Coronary artery (tissue), 2 donors: Measurements from ENCODE around the gene ILK.

Source experiments
- DNase-seq: peaks from one replicate; pipeline ENCODE4 v3.0.0-alpha.2; 2017; ENCODE audit warnings: low spot score
- H3K27ac ChIP-seq, 2 donors: fragments of 200-600 bp; sonication (generic); one replicate each; pipeline ENCODE4 v1.5.1; 2016 to 2019
- H3K4me3 ChIP-seq: fragments of 200-600 bp; sonication (generic); 2 replicates; pipeline ENCODE4 v1.5.1; 2016; ENCODE audit warnings: mild to moderate bottlenecking, moderate library complexity
- TF ChIP-seq, protein P1 (sequence below): fragments of 200-600 bp; sonication (generic); IDR thresholded peaks from one replicate; pipeline ENCODE4 v1.5.1; 2019; ENCODE audit warnings: antibody characterized with exemption

The ILK gene

DNA sequence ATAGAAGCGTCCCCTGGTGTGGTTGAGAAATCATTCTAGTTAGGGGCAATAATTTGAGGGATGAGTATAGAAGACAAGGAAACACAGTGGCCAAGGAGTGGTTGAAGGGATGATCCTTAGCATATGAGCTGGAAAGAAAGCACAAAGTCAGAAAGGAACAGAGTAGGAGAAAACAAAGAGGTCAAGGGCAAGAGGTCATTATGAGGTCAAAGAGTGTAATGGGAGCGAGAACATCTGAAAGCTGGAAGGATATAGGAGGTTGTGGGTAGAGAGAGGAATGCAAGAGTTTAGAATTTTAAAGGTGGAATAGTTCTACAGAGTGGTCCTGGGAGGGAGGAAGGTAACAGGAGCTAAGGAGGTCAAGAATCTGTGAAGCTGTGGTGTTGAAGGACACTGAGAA is 50.1 kb downstream of the ILK start:
- no peak for DNase-seq
- H3K27ac ChIP-seq: no peak overlapping the region
- no peak overlapping the region for H3K4me3 ChIP-seq
- TF ChIP-seq, protein P1, sequence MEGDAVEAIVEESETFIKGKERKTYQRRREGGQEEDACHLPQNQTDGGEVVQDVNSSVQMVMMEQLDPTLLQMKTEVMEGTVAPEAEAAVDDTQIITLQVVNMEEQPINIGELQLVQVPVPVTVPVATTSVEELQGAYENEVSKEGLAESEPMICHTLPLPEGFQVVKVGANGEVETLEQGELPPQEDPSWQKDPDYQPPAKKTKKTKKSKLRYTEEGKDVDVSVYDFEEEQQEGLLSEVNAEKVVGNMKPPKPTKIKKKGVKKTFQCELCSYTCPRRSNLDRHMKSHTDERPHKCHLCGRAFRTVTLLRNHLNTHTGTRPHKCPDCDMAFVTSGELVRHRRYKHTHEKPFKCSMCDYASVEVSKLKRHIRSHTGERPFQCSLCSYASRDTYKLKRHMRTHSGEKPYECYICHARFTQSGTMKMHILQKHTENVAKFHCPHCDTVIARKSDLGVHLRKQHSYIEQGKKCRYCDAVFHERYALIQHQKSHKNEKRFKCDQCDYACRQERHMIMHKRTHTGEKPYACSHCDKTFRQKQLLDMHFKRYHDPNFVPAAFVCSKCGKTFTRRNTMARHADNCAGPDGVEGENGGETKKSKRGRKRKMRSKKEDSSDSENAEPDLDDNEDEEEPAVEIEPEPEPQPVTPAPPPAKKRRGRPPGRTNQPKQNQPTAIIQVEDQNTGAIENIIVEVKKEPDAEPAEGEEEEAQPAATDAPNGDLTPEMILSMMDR: no peak

DNA sequence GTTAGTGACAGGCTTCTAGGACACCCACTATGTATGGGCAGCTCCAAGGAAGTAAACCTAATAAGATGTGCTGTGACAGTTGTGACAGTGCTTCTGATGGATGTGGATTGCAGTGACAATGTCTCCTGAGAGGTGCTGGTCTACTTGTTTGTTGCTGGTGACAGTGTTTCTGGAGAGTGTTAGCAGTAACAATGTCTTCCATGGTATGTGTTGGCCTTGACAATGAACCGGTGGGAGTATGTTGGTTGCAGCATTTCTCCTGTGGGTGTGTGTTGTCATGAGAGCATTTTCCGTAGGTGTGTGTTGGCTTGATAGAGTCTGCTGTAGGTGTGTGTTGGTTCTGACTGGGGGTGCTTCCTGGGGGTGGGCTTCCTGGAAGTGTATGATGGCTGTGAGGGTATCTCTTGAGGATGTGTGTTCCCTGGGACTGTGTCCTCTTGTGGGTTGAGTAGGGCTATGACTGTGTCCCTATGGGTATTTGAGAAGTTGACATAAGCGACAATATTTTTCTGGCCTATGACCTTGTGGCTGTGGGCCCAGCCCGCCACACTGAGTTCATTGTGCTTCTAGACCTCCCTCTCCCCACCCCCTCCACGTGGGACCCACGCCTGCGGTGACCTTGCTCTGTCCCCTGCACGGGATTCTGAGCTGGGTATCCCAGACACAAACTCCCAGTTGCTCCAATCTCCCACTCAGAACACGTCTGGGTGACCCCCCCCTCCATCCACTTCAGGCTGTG is 50.9 kb downstream of the ILK start:
- Histone ChIP-seq H3K27ac (peak overlapping the region; percentile 67 to 82), H3K4me3 (peak overlapping the region; percentile 77)
- DNase-seq: no peak
- TF ChIP-seq, protein P1: no peak

DNA sequence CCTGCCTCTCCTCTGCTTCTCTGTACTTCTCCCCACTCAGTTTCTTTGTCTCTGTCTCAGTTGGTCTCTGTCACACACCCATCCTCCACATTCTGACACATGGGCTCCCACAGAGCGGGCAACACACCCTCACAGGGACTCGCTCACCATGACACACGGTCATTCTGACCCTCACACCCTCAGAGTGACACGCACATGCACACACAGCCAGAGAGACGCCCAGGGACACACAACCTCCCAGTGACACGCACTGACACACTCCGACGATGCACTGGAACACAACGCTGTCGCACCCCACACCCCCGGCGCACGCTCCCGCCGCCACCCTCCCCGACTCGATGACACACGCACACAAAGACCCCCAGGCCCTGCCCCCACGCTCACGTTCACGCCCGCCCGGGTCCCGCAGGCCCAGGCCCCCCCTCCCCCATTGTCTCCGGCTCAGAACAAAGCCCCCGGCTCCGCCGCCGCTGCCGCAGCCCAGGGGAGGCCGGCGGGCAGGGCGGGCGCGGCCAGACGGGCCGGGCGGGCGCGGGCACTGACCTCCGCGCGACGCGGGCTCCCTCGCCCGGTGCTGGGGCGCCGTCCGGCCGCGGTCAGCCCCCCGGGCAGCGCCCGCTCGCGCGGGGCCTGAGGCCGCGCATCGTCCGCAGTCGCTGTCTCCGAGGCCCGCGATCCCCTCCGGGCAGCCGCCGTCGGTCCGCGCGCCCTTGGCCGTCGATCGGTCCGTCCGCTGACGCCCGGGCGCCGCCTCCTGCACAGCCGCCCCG is 51.6 kb downstream of the ILK start:
- peak overlapping the region; percentile 77 for H3K4me3 ChIP-seq
- H3K27ac ChIP-seq: peak overlapping the region; percentile 67 to 82
- TF ChIP-seq, protein P1: no peak
- DNase-seq: no peak

DNA sequence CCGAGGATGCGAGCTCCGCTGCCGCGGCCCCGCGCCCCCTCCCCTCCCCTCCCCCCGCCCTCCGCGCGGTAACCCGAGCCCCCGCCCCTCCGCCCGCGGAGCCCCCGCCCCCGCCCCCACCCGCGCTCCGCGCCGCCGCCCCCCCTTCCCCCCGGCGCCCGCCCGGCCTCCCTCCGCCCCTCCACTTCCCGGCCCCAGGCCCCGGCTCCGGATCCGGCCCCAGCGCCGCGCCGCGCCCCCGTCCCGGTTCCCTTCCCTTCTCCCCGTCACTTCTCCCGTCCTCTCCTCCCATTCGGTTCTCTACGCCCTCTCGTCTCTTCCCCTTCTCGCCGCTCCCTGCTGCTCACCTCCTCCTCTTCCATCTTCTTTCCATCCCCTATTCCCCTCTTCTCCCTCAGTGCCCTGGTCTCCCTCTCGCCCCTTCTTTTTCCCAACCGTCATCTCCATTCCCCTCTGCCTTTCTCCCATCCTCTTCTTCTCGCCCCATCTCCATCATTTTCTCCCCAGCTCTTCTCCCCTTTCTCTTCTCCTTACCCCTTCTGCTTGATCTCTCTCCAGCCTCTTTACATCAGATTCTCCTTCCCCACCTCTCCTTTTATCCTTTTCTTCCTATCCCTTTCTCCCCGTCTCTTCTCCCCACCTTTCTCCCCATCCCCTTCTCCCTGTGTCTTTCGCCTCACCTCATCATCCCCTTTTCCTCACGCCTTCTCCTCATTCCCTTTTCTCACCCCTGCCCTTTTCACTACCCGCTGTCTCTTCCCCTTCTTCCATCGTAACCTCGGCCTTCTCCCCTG is 52.4 kb downstream of the ILK start, which contains the start of gene DCHS1:
DCHS1 (minus strand) TSS at position 20 of the 794 bp plus-strand sequence. CDS start 14,196 bp downstream, outside the sequence.
- Histone ChIP-seq H3K4me3 (peak within 1 kb of the TSS; percentile 77), H3K27ac (peak within 1 kb of the TSS; percentile 67 to 82)
- no peak for DNase-seq
- TF ChIP-seq, protein P1: no peak

DNA sequence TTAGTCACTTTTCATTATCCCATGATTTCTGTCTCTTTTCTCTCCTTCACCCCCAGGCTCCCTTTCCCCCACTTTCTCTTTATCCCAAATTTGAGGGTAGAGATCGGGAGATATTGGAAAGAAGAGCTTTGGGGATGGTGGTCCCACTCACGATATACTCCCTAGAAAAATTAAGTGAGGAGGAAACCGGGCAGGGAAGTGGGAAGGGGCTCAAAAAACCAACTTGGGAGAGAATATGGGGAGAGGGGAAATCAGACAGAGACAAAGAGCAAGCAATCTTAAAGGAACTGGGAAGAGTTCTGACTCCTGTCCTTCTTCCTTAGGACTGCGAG is 53.0 kb downstream of the ILK start:
- TF ChIP-seq, protein P1: no peak
- Histone ChIP-seq H3K4me3 (no peak overlapping the region), H3K27ac (peak overlapping the region in 1 of 2 donors; percentile 67)
- DNase-seq: no peak

DNA sequence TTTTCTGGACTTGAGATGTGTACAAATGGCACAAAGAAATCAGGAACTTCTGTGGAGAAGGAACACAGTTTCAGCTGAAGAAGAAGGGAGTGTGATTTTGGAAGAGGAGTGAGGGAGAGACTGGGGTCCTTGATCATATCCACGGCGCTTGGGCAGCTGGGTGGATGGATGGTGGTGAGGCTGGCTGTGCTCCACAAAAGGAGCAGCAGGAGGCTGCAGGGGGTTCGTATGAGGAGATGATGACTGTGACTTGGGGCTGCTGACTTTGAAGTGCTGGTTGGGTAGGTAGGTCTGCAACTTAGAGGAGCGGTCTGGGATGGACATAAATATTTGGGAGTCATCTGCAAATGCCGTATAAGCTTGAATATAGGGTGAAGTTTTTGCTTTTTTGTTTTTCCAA is 53.4 kb downstream of the ILK start:
- Histone ChIP-seq H3K27ac (peak overlapping the region in 1 of 2 donors; percentile 67), H3K4me3 (no peak overlapping the region)
- TF ChIP-seq, protein P1: no peak
- DNase-seq: no peak
